HUES64 (cell line): ENCODE data around the gene CREB1.

ENCODE experiments used
- H3K27ac ChIP-seq: 2 replicates; pipeline ENCODE4 v1.7.0; 2013; ENCODE audit warnings: low read depth, low read length, inconsistent platforms
- H3K27me3 ChIP-seq: 2 replicates; pipeline ENCODE4 v1.6.1; 2013; ENCODE audit warnings: mild to moderate bottlenecking, low read length; ENCODE audit not compliant: insufficient read depth
- H3K36me3 ChIP-seq: 2 replicates; pipeline ENCODE4 v1.6.1; 2013; ENCODE audit warnings: mild to moderate bottlenecking, low read length; ENCODE audit not compliant: insufficient read depth
- H3K4me1 ChIP-seq: 2 replicates; pipeline ENCODE4 v1.6.1; 2013; ENCODE audit warnings: mild to moderate bottlenecking, low read length, moderate library complexity; ENCODE audit not compliant: insufficient read depth
- H3K4me3 ChIP-seq: 2 replicates; pipeline ENCODE4 v1.5.1; 2013; ENCODE audit warnings: mild to moderate bottlenecking, low read length, moderate library complexity
- H3K9ac ChIP-seq: 2 replicates; pipeline ENCODE4 v1.6.1; 2013; ENCODE audit warnings: mild to moderate bottlenecking, low read depth, low read length
- H3K9me3 ChIP-seq: 2 replicates; pipeline ENCODE4 v1.6.1; 2013; ENCODE audit warnings: low read depth, low read length; ENCODE audit not compliant: insufficient read depth
- WGBS: fragments of 150-250, 120-280 bp; methylation state at CpG from one replicate; pipeline ENCODE4 v1.1.7; 2013; ENCODE audit warnings: missing lambda C conversion rate; 5-methylcytosine and 5-hydroxymethylcytosine counted together

The CREB1 gene

DNA sequence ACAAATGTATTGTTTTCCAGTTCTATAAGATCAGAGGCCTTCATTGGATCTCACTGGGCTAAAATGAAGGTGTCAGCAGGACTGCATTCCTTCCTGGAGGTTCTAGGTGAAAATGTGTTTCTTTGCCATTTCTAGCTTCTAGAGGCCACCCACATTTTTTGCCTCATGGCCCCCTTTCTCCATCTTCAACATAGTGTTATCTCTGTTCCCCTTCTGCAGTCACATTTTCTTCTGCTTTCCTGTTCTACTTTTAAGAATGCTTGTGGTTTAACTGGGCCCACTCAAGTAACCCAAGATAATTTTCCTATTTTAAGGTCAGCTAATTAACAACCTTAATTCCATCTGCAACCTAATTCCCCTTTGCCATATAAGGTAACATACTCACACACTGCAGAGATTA, 59.4 kb downstream of the CREB1 start:
- H3K4me1 ChIP-seq, result no peaks in the 10 kb centered on the region
- H3K36me3 ChIP-seq, result peaks cover 97% of the 10 kb centered on the region
- H3K4me3 ChIP-seq, result no peak overlapping the region
- no peak overlapping the region for H3K9ac ChIP-seq
- H3K27me3 ChIP-seq, result no peaks in the 10 kb centered on the region
- H3K9me3 ChIP-seq, result peaks cover 9% of the 10 kb centered on the region; the same call in 1 of the 2 replicates
- H3K27ac ChIP-seq, result no peak overlapping the region

DNA sequence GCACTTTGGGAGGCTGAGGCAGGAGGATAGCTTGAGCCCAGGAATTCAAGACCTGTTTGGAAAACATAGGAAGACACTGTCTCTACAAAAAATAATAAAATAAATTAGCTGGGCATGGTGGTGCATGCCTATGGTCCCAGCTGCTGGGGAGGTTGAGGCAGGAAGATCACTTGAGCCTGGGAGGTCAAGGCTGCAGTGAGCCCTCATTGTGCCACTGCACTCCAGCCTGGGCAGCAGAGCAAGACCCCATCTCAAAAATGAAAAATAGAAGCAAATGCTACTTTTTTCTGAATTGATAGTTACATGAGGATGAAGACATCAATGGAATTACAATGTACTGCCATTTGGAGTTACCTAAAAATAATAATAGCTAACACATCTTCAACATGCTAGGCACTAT, 63.5 kb downstream of the CREB1 start:
- H3K27ac ChIP-seq, result no peak overlapping the region
- H3K9me3 ChIP-seq, result peaks cover 9% of the 10 kb centered on the region; the same call in 1 of the 2 replicates
- peaks cover 95% of the 10 kb centered on the region for H3K36me3 ChIP-seq
- H3K27me3 ChIP-seq, result no peaks in the 10 kb centered on the region
- no peaks in the 10 kb centered on the region for H3K4me1 ChIP-seq
- H3K4me3 ChIP-seq, result no peak overlapping the region
- H3K9ac ChIP-seq, result no peak overlapping the region

DNA sequence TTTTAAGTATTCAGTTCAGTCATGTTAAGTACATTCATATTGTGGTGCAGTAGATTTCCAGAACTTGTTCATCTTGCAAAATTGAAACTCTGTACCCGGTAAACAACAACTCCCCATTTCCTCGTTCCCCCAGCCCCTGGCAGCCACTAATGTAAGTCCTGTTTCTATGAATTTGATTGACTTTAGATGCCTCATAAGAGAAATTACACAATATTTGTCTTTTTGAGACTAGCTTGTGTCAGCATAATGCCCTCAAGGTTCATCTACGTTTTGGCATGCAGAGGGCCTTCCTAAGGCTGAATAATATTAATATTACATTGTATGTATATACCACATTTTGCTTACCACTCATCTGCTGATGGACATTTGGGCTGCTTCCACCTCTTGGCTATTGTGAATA, 64.5 kb downstream of the CREB1 start:
- WGBS, result 97% methylated on average over 3 of the region's 3 CpGs
- peaks cover 92% of the 10 kb centered on the region for H3K36me3 ChIP-seq

DNA sequence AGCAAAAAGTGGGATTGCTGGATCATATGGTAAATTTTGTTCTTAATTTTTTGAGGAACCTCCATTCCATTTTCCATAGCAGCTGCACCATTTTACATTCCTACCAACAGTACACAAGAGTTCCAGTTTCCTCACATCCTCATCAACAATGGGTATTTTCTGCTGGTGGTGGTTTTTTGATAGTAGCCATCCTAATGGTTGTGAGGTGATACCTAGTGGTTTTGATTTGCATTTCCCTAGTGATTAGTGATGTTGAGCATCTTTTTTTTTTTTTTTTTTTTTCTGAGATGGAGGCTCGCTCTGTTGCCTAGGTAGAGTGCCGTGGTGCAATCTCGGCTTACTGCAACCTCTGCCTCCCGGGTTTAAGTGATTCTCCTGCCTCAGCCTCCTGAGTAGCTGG, 65.0 kb downstream of the CREB1 start:
- no peak overlapping the region for H3K27ac ChIP-seq
- H3K9me3 ChIP-seq, result peaks cover 9% of the 10 kb centered on the region; the same call in 1 of the 2 replicates
- WGBS, result 98% methylated on average over 4 of the region's 4 CpGs
- no peaks in the 10 kb centered on the region for H3K27me3 ChIP-seq
- peaks cover 92% of the 10 kb centered on the region for H3K36me3 ChIP-seq
- no peak overlapping the region for H3K9ac ChIP-seq
- H3K4me3 ChIP-seq, result no peak overlapping the region
- no peaks in the 10 kb centered on the region for H3K4me1 ChIP-seq

More for the DNA sequence above, 64.5 kb downstream of the CREB1 start:
- H3K4me3 ChIP-seq, result no peak overlapping the region
- H3K9ac ChIP-seq, result no peak overlapping the region
- H3K9me3 ChIP-seq, result peaks cover 9% of the 10 kb centered on the region; the same call in 1 of the 2 replicates
- H3K27ac ChIP-seq, result no peak overlapping the region
- H3K4me1 ChIP-seq, result no peaks in the 10 kb centered on the region
- H3K27me3 ChIP-seq, result no peaks in the 10 kb centered on the region

DNA sequence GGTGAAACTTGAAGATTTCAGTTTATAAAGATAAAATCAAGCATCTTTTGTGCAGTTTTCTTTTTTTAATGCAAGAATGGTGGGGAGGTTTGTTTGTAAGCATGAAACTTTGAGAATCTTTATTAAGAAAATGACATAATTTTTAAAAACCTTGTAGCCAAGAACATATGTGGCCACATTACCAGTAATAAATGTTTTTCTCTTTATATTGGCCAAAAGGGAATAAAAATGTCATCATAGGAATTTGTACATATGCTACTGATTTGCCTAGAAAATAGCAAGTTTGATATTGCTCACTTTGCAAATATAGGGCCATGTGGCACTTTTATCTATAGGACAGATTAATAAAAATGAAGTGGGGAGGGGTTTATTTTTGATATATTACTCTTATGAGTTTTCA, 69.9 kb downstream of the CREB1 start:
- Histone ChIP-seq H3K9ac (no peak overlapping the region), H3K9me3 (no peaks in the 10 kb centered on the region), H3K27ac (no peak overlapping the region), H3K4me3 (no peak overlapping the region), H3K36me3 (peaks cover 55% of the 10 kb centered on the region), H3K27me3 (no peaks in the 10 kb centered on the region), H3K4me1 (no peaks in the 10 kb centered on the region)

DNA sequence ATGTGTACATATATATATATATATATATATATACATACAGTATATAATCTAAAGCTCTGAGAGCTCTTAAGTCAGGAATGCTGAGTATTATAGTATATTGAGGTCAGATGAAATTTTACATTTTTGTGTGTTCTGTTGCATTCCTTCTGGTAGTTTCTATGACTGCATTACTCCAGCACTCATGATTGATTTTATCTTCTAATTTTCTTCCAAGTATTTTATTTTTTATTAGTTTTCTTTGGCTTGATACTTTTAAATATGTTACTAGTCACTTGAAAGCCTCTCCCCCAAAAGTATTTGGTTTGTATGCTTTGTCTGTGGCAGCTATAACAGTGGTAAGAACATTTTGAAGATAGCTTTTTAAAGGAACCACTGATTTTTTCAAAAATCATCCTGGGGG, 70.5 kb downstream of the CREB1 start:
- peaks cover 58% of the 10 kb centered on the region for H3K36me3 ChIP-seq
- no peaks in the 10 kb centered on the region for H3K4me1 ChIP-seq
- H3K4me3 ChIP-seq, result no peak overlapping the region
- no peak overlapping the region for H3K27ac ChIP-seq
- no peaks in the 10 kb centered on the region for H3K9me3 ChIP-seq
- H3K27me3 ChIP-seq, result no peaks in the 10 kb centered on the region
- no peak overlapping the region for H3K9ac ChIP-seq

DNA sequence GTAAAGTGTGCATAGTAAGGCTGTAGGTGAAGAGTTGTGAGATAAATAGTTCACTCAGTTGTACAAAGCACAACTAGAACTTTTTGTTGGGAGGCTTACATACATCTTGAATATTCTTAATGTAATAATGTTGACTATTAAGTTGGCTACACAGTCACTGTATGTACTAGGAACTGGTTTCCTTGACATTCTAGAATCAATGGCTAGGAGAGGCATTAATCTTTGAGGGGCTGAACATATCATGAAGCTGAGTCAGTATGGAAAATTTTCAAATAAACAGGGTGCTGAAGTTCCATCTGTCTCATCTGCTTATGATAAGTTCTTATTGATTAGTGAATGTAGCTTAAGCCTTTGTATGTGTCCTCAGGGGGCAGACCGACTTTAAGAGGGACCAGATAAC, 72.0 kb downstream of the CREB1 start:
- Histone ChIP-seq H3K36me3 (peaks cover 46% of the 10 kb centered on the region), H3K27ac (no peak overlapping the region), H3K9ac (no peak overlapping the region), H3K4me1 (no peaks in the 10 kb centered on the region), H3K9me3 (no peaks in the 10 kb centered on the region), H3K4me3 (no peak overlapping the region), H3K27me3 (no peaks in the 10 kb centered on the region)
- 75% methylated on average over 1 of the region's 1 CpG for WGBS

DNA sequence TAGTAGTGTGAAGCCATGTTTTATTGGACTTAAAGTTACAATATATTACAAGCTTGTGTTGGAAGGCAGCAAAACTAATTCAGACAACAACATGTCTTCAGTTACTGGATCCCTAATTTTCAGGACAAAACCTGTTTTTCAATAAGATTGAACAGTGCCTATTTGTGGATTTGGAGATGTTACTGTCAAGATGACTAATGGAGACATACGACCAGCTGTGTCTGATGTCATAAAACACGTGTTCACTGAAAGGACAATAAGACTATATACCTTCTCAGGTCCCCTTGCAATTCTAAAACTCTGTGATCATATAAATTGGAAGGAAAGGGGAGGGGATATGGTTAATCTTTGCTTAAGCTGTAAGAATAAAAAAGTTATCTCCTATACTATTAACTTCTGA, 73.7 kb downstream of the CREB1 start:
- Histone ChIP-seq H3K9me3 (no peaks in the 10 kb centered on the region), H3K36me3 (peaks cover 31% of the 10 kb centered on the region), H3K9ac (no peak overlapping the region), H3K27ac (no peak overlapping the region), H3K27me3 (no peaks in the 10 kb centered on the region), H3K4me3 (no peak overlapping the region), H3K4me1 (no peaks in the 10 kb centered on the region)
- 100% methylated on average over 2 of the region's 2 CpGs for WGBS

DNA sequence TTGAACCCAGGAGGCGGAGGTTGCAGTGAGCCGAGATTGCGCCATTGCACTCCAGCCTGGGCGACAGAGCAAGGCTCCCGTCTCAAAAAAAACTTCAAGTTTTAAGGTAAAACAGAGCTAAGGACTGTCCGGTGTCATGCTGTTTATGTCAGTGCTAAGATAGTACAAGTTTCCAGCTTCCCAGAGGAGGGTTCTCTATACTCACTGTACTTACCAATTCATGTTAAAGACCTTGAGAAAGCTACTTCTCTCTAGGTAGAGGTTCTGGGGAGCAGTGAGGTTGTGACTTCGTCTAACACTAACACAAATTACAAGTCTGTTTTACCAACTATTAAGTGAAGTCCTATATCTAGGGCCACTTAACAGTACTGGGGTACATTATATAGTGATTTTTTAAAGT, 76.6 kb downstream of the CREB1 start:
- peaks cover 27% of the 10 kb centered on the region for H3K36me3 ChIP-seq
- H3K27ac ChIP-seq, result no peak overlapping the region
- no peaks in the 10 kb centered on the region for H3K27me3 ChIP-seq
- WGBS, result 97% methylated on average over 6 of the region's 7 CpGs
- H3K4me3 ChIP-seq, result no peak overlapping the region
- no peak overlapping the region for H3K9ac ChIP-seq
- no peaks in the 10 kb centered on the region for H3K9me3 ChIP-seq
- no peaks in the 10 kb centered on the region for H3K4me1 ChIP-seq

DNA sequence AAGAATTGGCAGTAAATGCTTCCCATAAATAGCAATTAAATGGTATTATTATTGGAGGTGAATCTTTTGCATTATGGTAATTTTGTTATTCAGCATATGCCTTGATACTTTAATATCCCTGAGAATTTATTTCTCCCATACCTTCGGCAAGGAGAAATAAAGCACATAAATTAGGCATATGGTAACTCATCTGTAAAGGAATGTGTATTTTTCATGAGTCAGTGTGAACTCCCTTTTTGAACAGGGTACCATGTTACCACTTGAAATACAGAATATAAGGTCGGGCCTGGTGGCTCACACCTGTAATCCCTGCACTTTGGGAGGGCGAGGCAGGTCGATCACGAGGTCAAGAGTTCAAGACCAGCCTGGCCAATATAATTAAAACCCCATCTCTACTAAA, 77.1 kb downstream of the CREB1 start:
- no peak overlapping the region for H3K9ac ChIP-seq
- H3K4me1 ChIP-seq, result no peaks in the 10 kb centered on the region
- no peak overlapping the region for H3K4me3 ChIP-seq
- H3K36me3 ChIP-seq, result peaks cover 27% of the 10 kb centered on the region
- no peak overlapping the region for H3K27ac ChIP-seq
- no peaks in the 10 kb centered on the region for H3K9me3 ChIP-seq
- H3K27me3 ChIP-seq, result no peaks in the 10 kb centered on the region
- WGBS, result 95% methylated on average over 4 of the region's 5 CpGs

DNA sequence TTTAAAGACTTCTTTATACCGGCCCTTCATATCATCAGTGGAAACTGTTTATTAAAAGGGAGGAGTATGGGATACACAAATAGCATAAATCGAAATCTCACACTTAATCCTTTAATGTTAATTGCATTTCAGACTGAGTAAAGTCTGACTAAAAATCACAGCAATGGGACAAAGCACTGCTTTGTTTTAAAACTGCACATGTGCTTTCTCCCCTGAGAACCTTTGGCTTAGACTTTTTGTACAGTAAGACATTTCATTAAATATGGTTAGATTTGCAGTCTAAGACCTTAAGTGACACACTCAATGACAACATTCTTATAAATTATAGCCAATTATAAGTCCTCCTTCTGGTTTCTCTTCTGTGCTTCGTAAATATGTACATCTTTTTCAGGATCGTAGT, 83.0 kb downstream of the CREB1 start:
- Histone ChIP-seq H3K36me3 (peaks cover 61% of the 10 kb centered on the region), H3K27me3 (no peaks in the 10 kb centered on the region), H3K4me3 (no peak overlapping the region), H3K9ac (no peak overlapping the region), H3K9me3 (no peaks in the 10 kb centered on the region), H3K27ac (no peak overlapping the region), H3K4me1 (no peaks in the 10 kb centered on the region)
- WGBS, result 97% methylated on average over 3 of the region's 4 CpGs

DNA sequence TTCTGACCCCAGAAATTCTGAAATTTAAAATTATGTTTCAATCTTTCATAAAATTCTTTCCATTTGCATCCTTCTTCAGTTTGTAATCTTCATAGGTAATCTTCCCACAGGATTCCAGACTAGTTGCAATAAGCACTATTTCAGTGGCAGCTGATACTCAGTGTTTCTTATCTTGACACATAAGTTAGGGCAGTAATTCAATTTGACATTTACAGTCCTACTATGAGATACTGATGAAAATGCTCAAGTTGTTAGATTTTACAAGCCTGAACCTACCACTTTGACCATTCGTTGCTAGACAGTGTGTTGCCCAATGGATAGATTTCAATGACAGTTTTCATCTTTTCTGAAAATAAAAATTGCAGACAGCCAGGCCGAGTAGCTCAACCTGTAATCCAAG, 85.1 kb downstream of the CREB1 start:
- H3K27ac ChIP-seq, result no peak overlapping the region
- 95% methylated on average over 2 of the region's 2 CpGs for WGBS
- no peaks in the 10 kb centered on the region for H3K4me1 ChIP-seq
- H3K9me3 ChIP-seq, result no peaks in the 10 kb centered on the region
- peaks cover 69% of the 10 kb centered on the region for H3K36me3 ChIP-seq
- no peak overlapping the region for H3K9ac ChIP-seq
- H3K27me3 ChIP-seq, result no peaks in the 10 kb centered on the region
- H3K4me3 ChIP-seq, result no peak overlapping the region
